HEK293T (cell line): ENCODE data around the gene CDS1.

Experiments used
- BHLHE40 ChIP-seq: fragments of 450-650 bp; IDR thresholded peaks from 2 replicates; pipeline ENCODE4 v1.6.1; 2016; ENCODE audit warnings: mild to moderate bottlenecking, moderate library complexity, borderline replicate concordance
- ELF4 ChIP-seq: fragments of 450-650 bp; IDR thresholded peaks from 2 replicates; pipeline ENCODE4 v1.6.1; 2017; ENCODE audit warnings: antibody characterized with exemption
- FOXK2 ChIP-seq: fragments of 450-650 bp; IDR thresholded peaks from 2 replicates; pipeline ENCODE4 v1.6.1; 2016; ENCODE audit warnings: mild to moderate bottlenecking
- FOXM1 ChIP-seq: fragments of 450-650 bp; IDR thresholded peaks from 2 replicates; pipeline ENCODE4 v1.6.1; 2017; ENCODE audit warnings: mild to moderate bottlenecking, borderline replicate concordance
- HDGF ChIP-seq: fragments of 450-650 bp; IDR thresholded peaks from 2 replicates; pipeline ENCODE4 v1.6.1; 2017; ENCODE audit warnings: antibody characterized with exemption, borderline replicate concordance
- L3MBTL2 ChIP-seq: fragments of 450-650 bp; conservative IDR thresholded peaks from 2 replicates; pipeline ENCODE4 v1.6.1; 2016; ENCODE audit warnings: mild to moderate bottlenecking
- PKNOX1 ChIP-seq: fragments of 450-650 bp; IDR thresholded peaks from 2 replicates; pipeline ENCODE4 v1.6.1; 2016
- SP1 ChIP-seq: fragments of 450-650 bp; IDR thresholded peaks from 2 replicates; pipeline ENCODE4 v1.6.1; 2017
- SUZ12 ChIP-seq: fragments of 450-650 bp; IDR thresholded peaks from 2 replicates; pipeline ENCODE4 v1.6.1; 2016; ENCODE audit warnings: mild to moderate bottlenecking
- TARDBP ChIP-seq: fragments of 450-650 bp; IDR thresholded peaks from 2 replicates; pipeline ENCODE4 v1.6.1; 2016

DNA sequence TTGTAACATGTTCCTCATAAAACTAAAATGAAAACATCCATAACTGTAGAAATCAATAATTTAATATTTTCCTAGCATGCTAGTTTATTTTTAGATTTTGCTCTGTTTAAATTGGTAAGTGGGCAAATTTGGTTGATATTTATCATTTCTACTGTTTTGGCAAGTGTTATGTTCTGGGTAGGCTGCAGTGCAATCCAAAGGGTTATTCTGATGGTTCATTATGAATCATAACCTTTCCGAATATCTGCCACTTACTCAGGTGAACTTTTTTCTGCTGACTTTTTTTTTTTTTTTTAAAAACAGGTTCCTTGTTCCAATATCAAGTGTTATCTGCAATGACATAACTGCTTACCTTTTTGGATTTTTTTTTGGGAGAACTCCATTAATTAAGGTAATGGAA lies 52.0 kb downstream of the CDS1 start:
- TF ChIP-seq ELF4 (no peak), TARDBP (no peak), L3MBTL2 (no peak), SUZ12 (no peak), SP1 (no peak), PKNOX1 (no peak), FOXM1 (no peak), BHLHE40 (no peak), HDGF (no peak), FOXK2 (no peak)
